NCI-H146 treated with DMSO at 0.1 percent for 48 hours (cell line): ENCODE data around the gene SLCO4A1.

Source experiments
- DNase-seq: peaks from one replicate; lab custom pipeline; 2025; ENCODE audit not compliant: unreplicated experiment; lab: John Stamatoyannopoulos, UW

The SLCO4A1 gene

GRCh38 chr20:62710886-62711702 lies 68.8 kb downstream of the SLCO4A1 start:
- no peak for DNase-seq

- DNase-seq, result no peak
These were observed 69.4 kb downstream of the SLCO4A1 start for GRCh38 chr20:62711703-62712101.

GRCh38 chr20:62712606-62713005 lies 70.3 kb downstream of the SLCO4A1 start:
- no peak for DNase-seq

GRCh38 chr20:62714006-62714405 lies 71.7 kb downstream of the SLCO4A1 start:
- no peak for DNase-seq

- no peak for DNase-seq
These were observed 72.5 kb downstream of the SLCO4A1 start for GRCh38 chr20:62714799-62715198.

- no peak for DNase-seq
These were observed 72.9 kb downstream of the SLCO4A1 start for GRCh38 chr20:62715201-62715600.

GRCh38 chr20:62716198-62716940 lies 74.1 kb downstream of the SLCO4A1 start:
- DNase-seq, result no peak

GRCh38 chr20:62716941-62717310 lies 74.6 kb downstream of the SLCO4A1 start:
- DNase-seq, result no peak

GRCh38 chr20:62717933-62718332 lies 75.6 kb downstream of the SLCO4A1 start:
- no peak for DNase-seq

- DNase-seq, result no peak
These were observed 76.2 kb downstream of the SLCO4A1 start for GRCh38 chr20:62718546-62718945.

GRCh38 chr20:62719250-62719935 lies 77.1 kb downstream of the SLCO4A1 start:
- no peak for DNase-seq
